Mesendoderm (in vitro differentiated cells): ENCODE results near the gene PTGR3.

Source experiments
- DNase-seq: peaks from one replicate; pipeline ENCODE4 v3.0.0; 2013
- H2AK5ac ChIP-seq: 2 replicates; pipeline ENCODE4 v1.6.1; 2013; ENCODE audit warnings: low read length, inconsistent platforms
- H2BK120ac ChIP-seq: 2 replicates; pipeline ENCODE4 v1.6.1; 2013; ENCODE audit warnings: low read depth, mild to moderate bottlenecking, low read length, moderate library complexity, mixed read lengths
- H2BK15ac ChIP-seq: replicated peaks from 2 replicates; pipeline ENCODE4 v1.6.1; 2013; ENCODE audit warnings: low read depth, mild to moderate bottlenecking, moderate library complexity
- H2BK5ac ChIP-seq: 2 replicates; pipeline ENCODE4 v1.6.1; 2013; ENCODE audit warnings: low read length, inconsistent platforms
- H3K18ac ChIP-seq: 2 replicates; pipeline ENCODE4 v1.6.1; 2013; ENCODE audit warnings: mild to moderate bottlenecking, low read length, mixed read lengths
- H3K23ac ChIP-seq: one replicate; pipeline ENCODE4 v1.6.1; 2013; ENCODE audit warnings: low read length
- H3K27ac ChIP-seq: 2 replicates; pipeline ENCODE4 v1.5.1; 2013; ENCODE audit warnings: low read depth, mild to moderate bottlenecking, inconsistent platforms, low read length, moderate library complexity
- H3K27me3 ChIP-seq: 2 replicates; pipeline ENCODE4 v1.6.1; 2013; ENCODE audit warnings: low read length, control low read depth, mild to moderate bottlenecking, inconsistent platforms; ENCODE audit not compliant: insufficient read depth, poor library complexity
- H3K36me3 ChIP-seq: 2 replicates; pipeline ENCODE4 v1.6.1; 2013; ENCODE audit warnings: low read length, inconsistent platforms; ENCODE audit not compliant: control insufficient read depth, insufficient read depth
- H3K4ac ChIP-seq: one replicate; pipeline ENCODE4 v1.6.1; 2013; ENCODE audit warnings: low read depth, mild to moderate bottlenecking, low read length, moderate library complexity
- H3K4me1 ChIP-seq: 2 replicates; pipeline ENCODE4 v1.6.1; 2013; ENCODE audit warnings: low read depth, low read length, inconsistent platforms; ENCODE audit not compliant: control insufficient read depth
- H3K4me2 ChIP-seq: 2 replicates; pipeline ENCODE4 v1.6.1; 2013; ENCODE audit warnings: low read length
- H3K4me3 ChIP-seq: 2 replicates; pipeline ENCODE4 v1.5.1; 2013; ENCODE audit warnings: mild to moderate bottlenecking, low read length
- H3K56ac ChIP-seq: one replicate; pipeline ENCODE4 v1.6.1; 2013; ENCODE audit warnings: low read length
- H3K79me1 ChIP-seq: 2 replicates; pipeline ENCODE4 v1.6.1; 2013; ENCODE audit warnings: low read length, inconsistent platforms
- H3K79me2 ChIP-seq: 2 replicates; pipeline ENCODE4 v1.6.1; 2013; ENCODE audit warnings: mild to moderate bottlenecking, low read length; ENCODE audit not compliant: control insufficient read depth, insufficient read depth
- H3K9ac ChIP-seq: 2 replicates; pipeline ENCODE4 v1.6.1; 2013; ENCODE audit warnings: low read length, inconsistent platforms
- H4K5ac ChIP-seq: one replicate; pipeline ENCODE4 v1.6.1; 2013; ENCODE audit warnings: low read length
- H4K8ac ChIP-seq: one replicate; pipeline ENCODE4 v1.6.1; 2013; ENCODE audit warnings: low read depth, mild to moderate bottlenecking, control low read depth, low read length, moderate library complexity
- WGBS: extraction: QIAGEN DNeasy Blood & Tissue Kit; methylation state at CpG from one replicate; pipeline ENCODE4 v1.1.7; 2013; ENCODE audit warnings: low lambda C conversion rate, missing lambda C conversion rate; ENCODE audit not compliant: insufficient coverage; ENCODE audit errors: extremely low coverage; 5-methylcytosine and 5-hydroxymethylcytosine counted together

Gene PTGR3

GRCh38 chr18:75248426-75249174 is 39.7 kb upstream of the PTGR3 start:
- no peak overlapping the region for H3K56ac ChIP-seq
- no peaks in the 10 kb centered on the region for H3K27me3 ChIP-seq
- no peaks in the 10 kb centered on the region for H3K36me3 ChIP-seq
- H2AK5ac ChIP-seq = no peak overlapping the region
- H3K4ac ChIP-seq = no peak overlapping the region
- no CpG with 5 or more reads among the region's 20 CpGs for WGBS
- H3K79me1 ChIP-seq = no peaks in the 10 kb centered on the region
- no peak overlapping the region for H3K4me2 ChIP-seq
- H3K9ac ChIP-seq = no peak overlapping the region
- no peak overlapping the region for H3K4me3 ChIP-seq
- H2BK15ac ChIP-seq = no peak overlapping the region
- H3K79me2 ChIP-seq = no peaks in the 10 kb centered on the region
- no peak overlapping the region for H3K18ac ChIP-seq
- no peak overlapping the region for H4K8ac ChIP-seq
- no peak overlapping the region for H2BK120ac ChIP-seq
- H3K4me1 ChIP-seq = no peaks in the 10 kb centered on the region
- no peak overlapping the region for H4K5ac ChIP-seq
- no peak for DNase-seq
- no peak overlapping the region for H3K23ac ChIP-seq
- H3K27ac ChIP-seq = no peak overlapping the region
- H2BK5ac ChIP-seq = no peak overlapping the region

GRCh38 chr18:75247611-75248421 is 38.9 kb upstream of the PTGR3 start:
- Histone ChIP-seq H3K27me3 (no peaks in the 10 kb centered on the region), H3K56ac (no peak overlapping the region), H2BK15ac (no peak overlapping the region), H3K79me1 (no peaks in the 10 kb centered on the region), H4K5ac (no peak overlapping the region), H2BK120ac (no peak overlapping the region), H3K4ac (no peak overlapping the region), H4K8ac (no peak overlapping the region), H3K4me3 (no peak overlapping the region), H2AK5ac (no peak overlapping the region), H2BK5ac (no peak overlapping the region), H3K79me2 (no peaks in the 10 kb centered on the region), H3K27ac (no peak overlapping the region), H3K4me1 (no peaks in the 10 kb centered on the region), H3K23ac (no peak overlapping the region), H3K36me3 (no peaks in the 10 kb centered on the region), H3K9ac (no peak overlapping the region), H3K18ac (no peak overlapping the region), H3K4me2 (no peak overlapping the region)
- WGBS = no CpG with 5 or more reads among the region's 8 CpGs
- DNase-seq = no peak

DNA sequence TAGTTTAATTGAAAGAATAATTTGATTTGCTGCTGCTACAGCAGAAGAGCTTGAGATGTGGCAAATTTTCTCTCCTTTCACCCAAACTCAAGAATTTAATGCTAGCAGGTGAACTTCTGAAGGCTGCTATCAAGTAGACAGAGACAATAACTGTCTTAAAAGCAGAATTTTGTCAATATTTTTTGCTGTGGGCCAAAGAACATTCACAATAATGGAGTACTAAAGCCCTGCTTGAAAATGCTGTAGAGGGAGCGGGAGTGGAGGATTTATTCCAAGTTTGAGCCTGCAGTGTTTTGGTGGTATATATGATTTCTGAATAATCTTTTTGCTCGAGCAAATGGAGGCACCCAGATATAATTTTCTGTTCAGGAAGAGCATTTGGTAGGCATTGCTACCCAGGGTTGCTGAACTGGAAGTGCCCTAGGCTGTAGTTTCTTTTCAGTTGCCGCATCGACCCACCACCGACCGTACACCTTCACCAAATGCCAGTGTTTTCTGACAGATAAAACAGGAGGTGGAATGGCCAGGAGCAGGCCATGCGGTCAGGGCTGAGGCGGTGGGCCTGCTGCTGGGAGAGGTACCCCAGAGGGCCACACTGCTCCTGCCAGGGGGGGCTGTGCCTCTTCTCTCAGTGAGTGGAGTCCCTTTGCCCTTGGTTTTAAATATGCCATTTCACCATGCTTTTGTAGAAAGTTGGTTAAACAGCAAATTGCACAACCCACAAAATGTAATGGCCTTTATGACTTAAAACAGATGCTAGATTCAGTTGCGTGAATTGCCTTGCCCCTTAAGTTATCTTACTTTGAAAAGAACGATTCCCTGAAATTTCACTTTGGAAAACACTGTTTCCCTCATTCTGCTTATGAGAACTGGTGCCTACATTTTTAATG is 38.0 kb upstream of the PTGR3 start:
- no peaks in the 10 kb centered on the region for H3K36me3 ChIP-seq
- no peak overlapping the region for H2BK15ac ChIP-seq
- no peaks in the 10 kb centered on the region for H3K79me1 ChIP-seq
- no peak overlapping the region for H3K27ac ChIP-seq
- no peaks in the 10 kb centered on the region for H3K27me3 ChIP-seq
- H3K9ac ChIP-seq = no peak overlapping the region
- H3K4me2 ChIP-seq = no peak overlapping the region
- H3K79me2 ChIP-seq = no peaks in the 10 kb centered on the region
- no peak overlapping the region for H2BK120ac ChIP-seq
- H3K18ac ChIP-seq = no peak overlapping the region
- no peak overlapping the region for H4K5ac ChIP-seq
- H4K8ac ChIP-seq = no peak overlapping the region
- WGBS = no CpG with 5 or more reads among the region's 10 CpGs
- H3K4me1 ChIP-seq = no peaks in the 10 kb centered on the region
- H2AK5ac ChIP-seq = no peak overlapping the region
- H3K4me3 ChIP-seq = no peak overlapping the region
- H3K23ac ChIP-seq = no peak overlapping the region
- no peak overlapping the region for H3K4ac ChIP-seq
- no peak overlapping the region for H2BK5ac ChIP-seq
- no peak overlapping the region for H3K56ac ChIP-seq
- DNase-seq = no peak

GRCh38 chr18:75244351-75245313 is 35.7 kb upstream of the PTGR3 start:
- Histone ChIP-seq H3K9ac (no peak overlapping the region), H3K56ac (no peak overlapping the region), H3K27me3 (no peaks in the 10 kb centered on the region), H3K4me1 (no peaks in the 10 kb centered on the region), H3K79me2 (no peaks in the 10 kb centered on the region), H3K18ac (no peak overlapping the region), H4K8ac (no peak overlapping the region), H3K4ac (no peak overlapping the region), H3K23ac (no peak overlapping the region), H3K36me3 (no peaks in the 10 kb centered on the region), H3K27ac (no peak overlapping the region), H3K4me3 (no peak overlapping the region), H2BK5ac (no peak overlapping the region), H2AK5ac (no peak overlapping the region), H3K4me2 (no peak overlapping the region), H4K5ac (no peak overlapping the region), H2BK15ac (no peak overlapping the region), H3K79me1 (no peaks in the 10 kb centered on the region), H2BK120ac (no peak overlapping the region)
- no CpG with 5 or more reads among the region's 19 CpGs for WGBS
- DNase-seq = peak; percentile 55

DNA sequence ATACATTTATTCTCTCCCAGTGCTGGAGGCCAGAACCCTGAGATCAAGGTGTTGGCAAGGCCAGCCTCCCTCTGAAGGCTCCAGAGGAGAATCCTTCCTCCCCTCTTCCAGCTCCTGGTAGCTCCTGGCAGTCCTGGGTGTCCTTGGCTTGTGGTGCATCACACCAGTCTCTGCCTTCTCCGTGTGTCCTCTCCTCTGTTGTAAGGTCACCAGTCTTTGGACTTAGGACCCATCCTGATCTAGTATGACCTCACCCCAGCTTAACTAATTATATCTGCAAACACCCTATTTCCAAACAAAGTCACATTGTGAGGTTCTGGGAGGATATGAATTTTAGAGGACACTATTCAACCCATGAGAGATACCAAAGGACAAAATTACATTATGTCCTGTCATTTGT is 32.8 kb upstream of the PTGR3 start:
- Histone ChIP-seq H3K36me3 (no peaks in the 10 kb centered on the region), H2BK120ac (no peak overlapping the region), H4K5ac (no peak overlapping the region), H3K4me3 (no peak overlapping the region), H3K27ac (no peak overlapping the region), H3K4me1 (no peaks in the 10 kb centered on the region), H3K23ac (no peak overlapping the region), H3K27me3 (no peaks in the 10 kb centered on the region), H3K79me2 (no peaks in the 10 kb centered on the region), H2BK5ac (no peak overlapping the region), H3K79me1 (no peaks in the 10 kb centered on the region), H3K9ac (no peak overlapping the region), H2BK15ac (no peak overlapping the region), H3K56ac (no peak overlapping the region), H4K8ac (no peak overlapping the region), H2AK5ac (no peak overlapping the region), H3K4ac (no peak overlapping the region), H3K4me2 (no peak overlapping the region), H3K18ac (no peak overlapping the region)
- no peak for DNase-seq
- no CpG with 5 or more reads among the region's 1 CpG for WGBS
